ENCODE data around the gene KNDC1.

DNA sequence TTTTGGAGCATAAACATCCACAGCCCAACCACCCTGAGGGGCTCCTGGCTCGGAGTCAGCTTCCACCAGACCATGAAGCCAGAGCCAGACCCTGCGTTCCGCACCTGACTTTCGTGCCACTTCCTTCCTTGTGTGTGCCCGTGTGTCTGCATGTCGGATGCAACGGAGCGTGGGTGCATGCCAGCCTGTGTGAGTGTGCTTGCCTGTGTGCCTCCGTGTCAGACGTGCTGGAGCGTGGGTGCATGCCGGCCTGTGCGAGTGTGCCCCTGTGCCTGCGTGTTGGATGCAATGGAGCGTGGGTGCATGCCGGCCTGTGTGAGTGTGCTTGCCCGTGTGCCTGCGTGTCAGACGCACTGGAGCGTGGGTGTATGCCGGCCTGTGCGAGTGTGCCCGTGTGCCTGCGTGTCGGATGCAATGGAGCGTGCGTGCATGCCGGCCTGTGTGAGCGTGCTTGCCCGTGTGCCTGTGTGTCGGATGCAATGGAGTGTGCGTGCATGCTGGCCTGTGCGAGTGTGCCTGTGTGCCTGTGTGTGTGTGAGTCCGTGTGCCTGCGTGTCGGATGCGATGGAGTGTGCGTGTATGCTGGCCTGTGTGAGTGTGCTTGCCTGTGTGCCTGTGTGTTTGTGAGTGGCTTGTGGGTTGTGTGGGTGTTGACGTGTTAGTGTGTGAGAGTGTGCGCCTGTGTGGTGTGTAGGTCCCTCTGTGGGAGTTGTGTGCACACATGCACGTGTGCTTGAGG is 28.1 kb upstream of the KNDC1 start:
- TF ChIP-seq, protein P1, sequence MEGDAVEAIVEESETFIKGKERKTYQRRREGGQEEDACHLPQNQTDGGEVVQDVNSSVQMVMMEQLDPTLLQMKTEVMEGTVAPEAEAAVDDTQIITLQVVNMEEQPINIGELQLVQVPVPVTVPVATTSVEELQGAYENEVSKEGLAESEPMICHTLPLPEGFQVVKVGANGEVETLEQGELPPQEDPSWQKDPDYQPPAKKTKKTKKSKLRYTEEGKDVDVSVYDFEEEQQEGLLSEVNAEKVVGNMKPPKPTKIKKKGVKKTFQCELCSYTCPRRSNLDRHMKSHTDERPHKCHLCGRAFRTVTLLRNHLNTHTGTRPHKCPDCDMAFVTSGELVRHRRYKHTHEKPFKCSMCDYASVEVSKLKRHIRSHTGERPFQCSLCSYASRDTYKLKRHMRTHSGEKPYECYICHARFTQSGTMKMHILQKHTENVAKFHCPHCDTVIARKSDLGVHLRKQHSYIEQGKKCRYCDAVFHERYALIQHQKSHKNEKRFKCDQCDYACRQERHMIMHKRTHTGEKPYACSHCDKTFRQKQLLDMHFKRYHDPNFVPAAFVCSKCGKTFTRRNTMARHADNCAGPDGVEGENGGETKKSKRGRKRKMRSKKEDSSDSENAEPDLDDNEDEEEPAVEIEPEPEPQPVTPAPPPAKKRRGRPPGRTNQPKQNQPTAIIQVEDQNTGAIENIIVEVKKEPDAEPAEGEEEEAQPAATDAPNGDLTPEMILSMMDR (conservative IDR thresholded peaks at IDR 0.05; ENCODE audit: low read depth in 2 of 2), result no peak
- TF ChIP-seq, protein P2, sequence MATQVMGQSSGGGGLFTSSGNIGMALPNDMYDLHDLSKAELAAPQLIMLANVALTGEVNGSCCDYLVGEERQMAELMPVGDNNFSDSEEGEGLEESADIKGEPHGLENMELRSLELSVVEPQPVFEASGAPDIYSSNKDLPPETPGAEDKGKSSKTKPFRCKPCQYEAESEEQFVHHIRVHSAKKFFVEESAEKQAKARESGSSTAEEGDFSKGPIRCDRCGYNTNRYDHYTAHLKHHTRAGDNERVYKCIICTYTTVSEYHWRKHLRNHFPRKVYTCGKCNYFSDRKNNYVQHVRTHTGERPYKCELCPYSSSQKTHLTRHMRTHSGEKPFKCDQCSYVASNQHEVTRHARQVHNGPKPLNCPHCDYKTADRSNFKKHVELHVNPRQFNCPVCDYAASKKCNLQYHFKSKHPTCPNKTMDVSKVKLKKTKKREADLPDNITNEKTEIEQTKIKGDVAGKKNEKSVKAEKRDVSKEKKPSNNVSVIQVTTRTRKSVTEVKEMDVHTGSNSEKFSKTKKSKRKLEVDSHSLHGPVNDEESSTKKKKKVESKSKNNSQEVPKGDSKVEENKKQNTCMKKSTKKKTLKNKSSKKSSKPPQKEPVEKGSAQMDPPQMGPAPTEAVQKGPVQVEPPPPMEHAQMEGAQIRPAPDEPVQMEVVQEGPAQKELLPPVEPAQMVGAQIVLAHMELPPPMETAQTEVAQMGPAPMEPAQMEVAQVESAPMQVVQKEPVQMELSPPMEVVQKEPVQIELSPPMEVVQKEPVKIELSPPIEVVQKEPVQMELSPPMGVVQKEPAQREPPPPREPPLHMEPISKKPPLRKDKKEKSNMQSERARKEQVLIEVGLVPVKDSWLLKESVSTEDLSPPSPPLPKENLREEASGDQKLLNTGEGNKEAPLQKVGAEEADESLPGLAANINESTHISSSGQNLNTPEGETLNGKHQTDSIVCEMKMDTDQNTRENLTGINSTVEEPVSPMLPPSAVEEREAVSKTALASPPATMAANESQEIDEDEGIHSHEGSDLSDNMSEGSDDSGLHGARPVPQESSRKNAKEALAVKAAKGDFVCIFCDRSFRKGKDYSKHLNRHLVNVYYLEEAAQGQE (IDR thresholded peaks at IDR 0.05; ENCODE audit: unreplicated experiment), result no peak
- TF ChIP-seq POLR2AphosphoS5 (IDR thresholded peaks at IDR 0.05; ENCODE audit: low read depth), result no peak
- TF ChIP-seq EZH2 (IDR thresholded peaks at IDR 0.05; ENCODE audit: low read depth, unreplicated experiment), result no peak
- no peak for TF ChIP-seq EZH2phosphoT487 (IDR thresholded peaks at IDR 0.05; ENCODE audit: unreplicated experiment)
- no peak for TF ChIP-seq CREB1 (CRISPR knock-in tag; IDR thresholded peaks at IDR 0.05; ENCODE audit: low read depth)
- no peak for TF ChIP-seq STAT1 (IDR thresholded peaks at IDR 0.05; ENCODE audit: unreplicated experiment)
- TF ChIP-seq JUNB (IDR thresholded peaks at IDR 0.05; ENCODE audit: unreplicated experiment), result no peak
- no peak for TF ChIP-seq ZNF114 (CRISPR knock-in tag; IDR thresholded peaks at IDR 0.05)
- TF ChIP-seq ZNF331 (CRISPR knock-in tag; IDR thresholded peaks at IDR 0.05; ENCODE audit: low read depth), result no peak
- TF ChIP-seq, protein P3, sequence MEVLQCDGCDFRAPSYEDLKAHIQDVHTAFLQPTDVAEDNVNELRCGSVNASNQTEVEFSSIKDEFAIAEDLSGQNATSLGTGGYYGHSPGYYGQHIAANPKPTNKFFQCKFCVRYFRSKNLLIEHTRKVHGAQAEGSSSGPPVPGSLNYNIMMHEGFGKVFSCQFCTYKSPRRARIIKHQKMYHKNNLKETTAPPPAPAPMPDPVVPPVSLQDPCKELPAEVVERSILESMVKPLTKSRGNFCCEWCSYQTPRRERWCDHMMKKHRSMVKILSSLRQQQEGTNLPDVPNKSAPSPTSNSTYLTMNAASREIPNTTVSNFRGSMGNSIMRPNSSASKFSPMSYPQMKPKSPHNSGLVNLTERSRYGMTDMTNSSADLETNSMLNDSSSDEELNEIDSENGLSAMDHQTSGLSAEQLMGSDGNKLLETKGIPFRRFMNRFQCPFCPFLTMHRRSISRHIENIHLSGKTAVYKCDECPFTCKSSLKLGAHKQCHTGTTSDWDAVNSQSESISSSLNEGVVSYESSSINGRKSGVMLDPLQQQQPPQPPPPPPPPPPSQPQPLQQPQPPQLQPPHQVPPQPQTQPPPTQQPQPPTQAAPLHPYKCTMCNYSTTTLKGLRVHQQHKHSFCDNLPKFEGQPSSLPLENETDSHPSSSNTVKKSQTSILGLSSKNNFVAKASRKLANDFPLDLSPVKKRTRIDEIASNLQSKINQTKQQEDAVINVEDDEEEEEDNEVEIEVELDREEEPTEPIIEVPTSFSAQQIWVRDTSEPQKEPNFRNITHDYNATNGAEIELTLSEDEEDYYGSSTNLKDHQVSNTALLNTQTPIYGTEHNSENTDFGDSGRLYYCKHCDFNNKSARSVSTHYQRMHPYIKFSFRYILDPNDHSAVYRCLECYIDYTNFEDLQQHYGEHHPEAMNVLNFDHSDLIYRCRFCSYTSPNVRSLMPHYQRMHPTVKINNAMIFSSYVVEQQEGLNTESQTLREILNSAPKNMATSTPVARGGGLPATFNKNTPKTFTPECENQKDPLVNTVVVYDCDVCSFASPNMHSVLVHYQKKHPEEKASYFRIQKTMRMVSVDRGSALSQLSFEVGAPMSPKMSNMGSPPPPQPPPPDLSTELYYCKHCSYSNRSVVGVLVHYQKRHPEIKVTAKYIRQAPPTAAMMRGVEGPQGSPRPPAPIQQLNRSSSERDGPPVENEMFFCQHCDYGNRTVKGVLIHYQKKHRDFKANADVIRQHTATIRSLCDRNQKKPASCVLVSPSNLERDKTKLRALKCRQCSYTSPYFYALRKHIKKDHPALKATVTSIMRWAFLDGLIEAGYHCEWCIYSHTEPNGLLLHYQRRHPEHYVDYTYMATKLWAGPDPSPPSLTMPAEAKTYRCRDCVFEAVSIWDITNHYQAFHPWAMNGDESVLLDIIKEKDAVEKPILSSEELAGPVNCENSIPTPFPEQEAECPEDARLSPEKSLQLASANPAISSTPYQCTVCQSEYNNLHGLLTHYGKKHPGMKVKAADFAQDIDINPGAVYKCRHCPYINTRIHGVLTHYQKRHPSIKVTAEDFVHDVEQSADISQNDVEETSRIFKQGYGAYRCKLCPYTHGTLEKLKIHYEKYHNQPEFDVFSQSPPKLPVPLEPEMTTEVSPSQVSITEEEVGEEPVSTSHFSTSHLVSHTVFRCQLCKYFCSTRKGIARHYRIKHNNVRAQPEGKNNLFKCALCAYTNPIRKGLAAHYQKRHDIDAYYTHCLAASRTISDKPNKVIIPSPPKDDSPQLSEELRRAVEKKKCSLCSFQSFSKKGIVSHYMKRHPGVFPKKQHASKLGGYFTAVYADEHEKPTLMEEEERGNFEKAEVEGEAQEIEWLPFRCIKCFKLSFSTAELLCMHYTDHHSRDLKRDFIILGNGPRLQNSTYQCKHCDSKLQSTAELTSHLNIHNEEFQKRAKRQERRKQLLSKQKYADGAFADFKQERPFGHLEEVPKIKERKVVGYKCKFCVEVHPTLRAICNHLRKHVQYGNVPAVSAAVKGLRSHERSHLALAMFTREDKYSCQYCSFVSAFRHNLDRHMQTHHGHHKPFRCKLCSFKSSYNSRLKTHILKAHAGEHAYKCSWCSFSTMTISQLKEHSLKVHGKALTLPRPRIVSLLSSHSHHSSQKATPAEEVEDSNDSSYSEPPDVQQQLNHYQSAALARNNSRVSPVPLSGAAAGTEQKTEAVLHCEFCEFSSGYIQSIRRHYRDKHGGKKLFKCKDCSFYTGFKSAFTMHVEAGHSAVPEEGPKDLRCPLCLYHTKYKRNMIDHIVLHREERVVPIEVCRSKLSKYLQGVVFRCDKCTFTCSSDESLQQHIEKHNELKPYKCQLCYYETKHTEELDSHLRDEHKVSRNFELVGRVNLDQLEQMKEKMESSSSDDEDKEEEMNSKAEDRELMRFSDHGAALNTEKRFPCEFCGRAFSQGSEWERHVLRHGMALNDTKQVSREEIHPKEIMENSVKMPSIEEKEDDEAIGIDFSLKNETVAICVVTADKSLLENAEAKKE (CRISPR knock-in tag; IDR thresholded peaks at IDR 0.05), result no peak
- TF ChIP-seq NANOG (IDR thresholded peaks at IDR 0.05; ENCODE audit: borderline replicate concordance), result no peak
- no peak for TF ChIP-seq ETS1 (IDR thresholded peaks at IDR 0.05)

All from GM23338 (cell line).